Activated B cell treated with CpG ODN at 0.5 μM for 24 hours (primary cell): ENCODE data around the gene NXPH4. TPM values are rescaled to one million over a fixed set of nuclear protein-coding genes. Genes with fewer than 3 reads are reported as not detected.

ENCODE experiments used
- ATAC-seq: fragments of 200-7000 bp; cut with Tn5 transposase; one replicate; pipeline ENCODE4 v1.10.0; 2021; ENCODE audit warnings: low read depth, mild to moderate bottlenecking, moderate library complexity
- CTCF ChIA-PET: fragments of 350-600 bp; sonication (Branson Sonifier 250); formaldehyde crosslinking; loops from one replicate; lab custom pipeline; 2021; ENCODE audit warnings: antibody characterized with exemption; lab: Charles Lee
- POLR2A ChIA-PET: fragments of 350-600 bp; sonication (Branson Sonifier 250); formaldehyde crosslinking; loops from one replicate; lab custom pipeline; 2021; ENCODE audit warnings: antibody characterized with exemption; lab: Charles Lee
- DNase-seq: peaks from one replicate; pipeline ENCODE4 v3.0.0; 2022
- H3K27ac Mint-ChIP-seq: one replicate; pipeline ENCODE4 v1.8.0; 2020; ENCODE audit warnings: mixed read lengths
- H3K27me3 Mint-ChIP-seq: one replicate; pipeline ENCODE4 v1.8.0; 2021; ENCODE audit warnings: mixed read lengths
- H3K36me3 Mint-ChIP-seq: one replicate; pipeline ENCODE4 v1.8.0; 2021; ENCODE audit warnings: low read depth, mixed read lengths
- H3K4me1 Mint-ChIP-seq: one replicate; pipeline ENCODE4 v1.8.0; 2021; ENCODE audit warnings: mixed read lengths
- H3K4me3 Mint-ChIP-seq: one replicate; pipeline ENCODE4 v1.8.0; 2020; ENCODE audit warnings: mild to moderate bottlenecking, mixed read lengths
- H3K9me3 Mint-ChIP-seq: one replicate; pipeline ENCODE4 v1.8.0; 2020; ENCODE audit warnings: mixed read lengths
- CTCF ChIP-seq: fragments of 200-600 bp; IDR thresholded peaks from one replicate; pipeline ENCODE4 v1.8.0; 2022; ENCODE audit warnings: antibody characterized with exemption, mild to moderate bottlenecking
- intact Hi-C: fragments of 100-400 bp; cut with micrococcal nuclease; formaldehyde crosslinking; loops from one replicate; pipeline ENCODE4 v1.15.1; 2024
- total RNA-seq: library from RNA; stranded (reverse); gene quantifications from 2 replicates; pipeline ENCODE4 v1.2.3, GENCODE V29; 2022

The NXPH4 gene
- total RNA-seq, 1 donor from 2014 or later = 3.4 TPM

- intact Hi-C loops = loop anchor here (10.0 kb wide), 1 partner anchor 614 kb away; the partner anchor contains the start of gene BAZ2A
- Mint-ChIP-seq H3K27me3 (peaks cover 3% of the 10 kb centered on the region), H3K36me3 (peaks cover 9% of the 10 kb centered on the region), H3K27ac (no peak overlapping the region), H3K4me1 (peaks cover 10% of the 10 kb centered on the region), H3K4me3 (peak overlapping the region; percentile 29), H3K9me3 (no peaks in the 10 kb centered on the region)
- ChIA-PET POLR2A (no interaction called here), CTCF (interaction anchor here (1.1 to 3.1 kb wide), 3 partner anchors 9 to 207 kb away, joined by 3 to 15 read pairs (median 9); no protein-coding TSS in a partner anchor)
- no peak for TF ChIP-seq CTCF
- peak; percentile 21 for ATAC-seq
- DNase-seq = no peak
Measured at GRCh38 chr12:57248934-57249742, 32.5 kb downstream of the NXPH4 start.

- Mint-ChIP-seq H3K4me1 (peaks cover 8% of the 10 kb centered on the region), H3K27me3 (no peaks in the 10 kb centered on the region), H3K9me3 (no peaks in the 10 kb centered on the region), H3K4me3 (no peak overlapping the region), H3K27ac (no peak overlapping the region), H3K36me3 (peaks cover 15% of the 10 kb centered on the region)
- ChIA-PET POLR2A (no interaction called here), CTCF (interaction anchor here (2.9 kb wide), 1 partner anchor 11 kb away, joined by 9 read pairs; no protein-coding TSS in a partner anchor)
- no peak for ATAC-seq
- intact Hi-C loops = no loop called here
- TF ChIP-seq CTCF = no peak
- DNase-seq = no peak
Measured at GRCh38 chr12:57250541-57250940, 33.9 kb downstream of the NXPH4 start.

- POLR2A ChIA-PET = no interaction called here
Measured at GRCh38 chr12:57250956-57251355, 34.4 kb downstream of the NXPH4 start, which contains the start of gene STAC3. STAC3 (minus strand) TSS chr12:57251187; CDS start chr12:57249636, 1,551 bp downstream.

GRCh38 chr12:57254506-57255280, 38.1 kb downstream of the NXPH4 start:
- Mint-ChIP-seq H3K27ac (no peak overlapping the region), H3K36me3 (peaks cover 49% of the 10 kb centered on the region), H3K4me3 (no peak overlapping the region), H3K27me3 (no peaks in the 10 kb centered on the region), H3K4me1 (no peaks in the 10 kb centered on the region), H3K9me3 (no peaks in the 10 kb centered on the region)
- ChIA-PET CTCF (no interaction called here), POLR2A (no interaction called here)
- TF ChIP-seq CTCF = no peak
- intact Hi-C loops = no loop called here
- no peak for ATAC-seq
- no peak for DNase-seq

More at GRCh38 chr12:57250956-57251355, 34.4 kb downstream of the NXPH4 start, which contains the start of gene STAC3:
- ATAC-seq = no peak
- intact Hi-C loops = no loop called here
- no peak for TF ChIP-seq CTCF
- Mint-ChIP-seq H3K9me3 (no peaks in the 10 kb centered on the region), H3K27ac (no peak within 1 kb of the TSS), H3K4me1 (peaks cover 8% of the 10 kb centered on the region), H3K4me3 (no peak within 1 kb of the TSS), H3K27me3 (no peaks in the 10 kb centered on the region), H3K36me3 (peaks cover 19% of the 10 kb centered on the region)
- DNase-seq = no peak
- CTCF ChIA-PET = interaction anchor here (2.9 kb wide), 1 partner anchor 11 kb away, joined by 9 read pairs; no protein-coding TSS in a partner anchor

GRCh38 chr12:57255916-57256315, 39.3 kb downstream of the NXPH4 start:
- Mint-ChIP-seq H3K4me1 (no peaks in the 10 kb centered on the region), H3K27me3 (no peaks in the 10 kb centered on the region), H3K4me3 (no peak overlapping the region), H3K27ac (no peak overlapping the region), H3K9me3 (no peaks in the 10 kb centered on the region), H3K36me3 (peaks cover 60% of the 10 kb centered on the region)
- intact Hi-C loops = no loop called here
- TF ChIP-seq CTCF = no peak
- ChIA-PET POLR2A (no interaction called here), CTCF (no interaction called here)
- DNase-seq (no peak), ATAC-seq (no peak)
